GM23338 (cell line): ENCODE data around the gene ADCY5. TPM values are rescaled to one million over a fixed set of nuclear protein-coding genes. Genes with fewer than 3 reads are reported as not detected.

Experiments used
- ATAC-seq: fragments of 200-7000 bp; cut with Tn5 transposase; 3 replicates; pipeline ENCODE4 v1.9.1; 2020
- DNase-seq: peaks from one replicate; pipeline ENCODE4 v3.0.0-alpha.2; 2015; ENCODE audit warnings: low spot score
- H2AFZ ChIP-seq: fragments of 200-600 bp; sonication (generic); 2 replicates; pipeline ENCODE4 v1.8.0; 2016; ENCODE audit warnings: antibody characterized with exemption, mild to moderate bottlenecking, moderate library complexity
- H3F3A ChIP-seq: fragments of 200-600 bp; sonication (generic); replicated peaks from 2 replicates; pipeline ENCODE4 v1.8.0; 2017; ENCODE audit warnings: antibody characterized with exemption, mixed run types, low read depth
- H3K27ac ChIP-seq: fragments of 200-600 bp; sonication (generic); 2 replicates; pipeline ENCODE4 v1.6.1; 2016; ENCODE audit warnings: low read depth
- H3K27me3 ChIP-seq: fragments of 200-600 bp; sonication (generic); 2 replicates; pipeline ENCODE4 v1.8.0; 2016; ENCODE audit warnings: mild to moderate bottlenecking, mixed run types, moderate library complexity; ENCODE audit not compliant: insufficient read depth
- H3K36me3 ChIP-seq: fragments of 200-600 bp; sonication (generic); 2 replicates; pipeline ENCODE4 v1.8.0; 2016; ENCODE audit warnings: mild to moderate bottlenecking; ENCODE audit not compliant: insufficient read depth
- H3K4me1 ChIP-seq: fragments of 200-600 bp; sonication (generic); 2 replicates; pipeline ENCODE4 v1.8.0; 2016; ENCODE audit warnings: mild to moderate bottlenecking, moderate library complexity; ENCODE audit not compliant: insufficient read depth
- H3K4me2 ChIP-seq: fragments of 200-600 bp; sonication (generic); 2 replicates; pipeline ENCODE4 v1.7.1; 2017; ENCODE audit warnings: mixed run types
- H3K4me3 ChIP-seq: fragments of 200-600 bp; sonication (generic); 2 replicates; pipeline ENCODE4 v1.6.1; 2016; ENCODE audit warnings: mixed run types
- H3K79me2 ChIP-seq: fragments of 200-600 bp; sonication (generic); replicated peaks from 2 replicates; pipeline ENCODE4 v1.8.0; 2017; ENCODE audit warnings: mild to moderate bottlenecking; ENCODE audit not compliant: insufficient read depth
- H3K9me2 ChIP-seq: fragments of 200-600 bp; sonication (generic); 2 replicates; pipeline ENCODE4 v1.8.0; 2017; ENCODE audit not compliant: insufficient read depth
- H4K20me1 ChIP-seq: fragments of 200-600 bp; sonication (generic); replicated peaks from 2 replicates; pipeline ENCODE4 v1.8.0; 2017; ENCODE audit warnings: mild to moderate bottlenecking; ENCODE audit not compliant: insufficient read depth
- H3K27ac Mint-ChIP-seq: 2 replicates; pipeline ENCODE4 v1.8.0; 2020; ENCODE audit warnings: inconsistent platforms, mild to moderate bottlenecking, moderate library complexity, mixed read lengths
- H3K27me3 Mint-ChIP-seq: 3 replicates; pipeline ENCODE4 v1.8.0; 2022; ENCODE audit warnings: low read depth, mild to moderate bottlenecking, moderate library complexity, mixed read lengths, inconsistent platforms; ENCODE audit not compliant: insufficient read depth, poor library complexity
- H3K36me3 Mint-ChIP-seq: 3 replicates; pipeline ENCODE4 v1.8.0; 2021; ENCODE audit warnings: low read depth, mild to moderate bottlenecking, inconsistent platforms, moderate library complexity, mixed read lengths
- H3K4me1 Mint-ChIP-seq: 3 replicates; pipeline ENCODE4 v1.8.0; 2020; ENCODE audit warnings: mild to moderate bottlenecking, inconsistent platforms, mixed read lengths
- H3K4me3 Mint-ChIP-seq: 3 replicates; pipeline ENCODE4 v1.8.0; 2021; ENCODE audit warnings: moderate library complexity, mild to moderate bottlenecking, inconsistent platforms, mixed read lengths
- H3K9me3 Mint-ChIP-seq: 3 replicates; pipeline ENCODE4 v1.8.0; 2020; ENCODE audit warnings: moderate library complexity, mild to moderate bottlenecking, inconsistent platforms, mixed read lengths
- EZH2 ChIP-seq: fragments of 200-600 bp; sonication (generic); IDR thresholded peaks from one replicate; pipeline ENCODE4 v1.8.0; 2017; ENCODE audit warnings: antibody characterized with exemption, mild to moderate bottlenecking, low read depth; ENCODE audit not compliant: unreplicated experiment
- EZH2phosphoT487 ChIP-seq: fragments of 200-600 bp; sonication (generic); IDR thresholded peaks from one replicate; pipeline ENCODE4 v1.8.1; 2018; ENCODE audit warnings: antibody characterized with exemption; ENCODE audit not compliant: unreplicated experiment
- JUNB ChIP-seq: IDR thresholded peaks from one replicate; pipeline ENCODE4 v1.6.1; 2016; ENCODE audit warnings: antibody characterized with exemption; ENCODE audit not compliant: unreplicated experiment
- NANOG ChIP-seq: IDR thresholded peaks from 2 replicates; pipeline ENCODE4 v1.6.1; 2016; ENCODE audit warnings: antibody characterized with exemption, borderline replicate concordance
- STAT1 ChIP-seq: IDR thresholded peaks from one replicate; pipeline ENCODE4 v1.6.1; 2016; ENCODE audit warnings: antibody characterized with exemption; ENCODE audit not compliant: unreplicated experiment
- ZNF114 ChIP-seq: fragments of 250-450 bp; sonication (Bioruptor Pico); IDR thresholded peaks from 2 replicates; pipeline ENCODE4 v1.5.0; 2020; ENCODE audit warnings: mild to moderate bottlenecking, moderate library complexity
- ZNF331 ChIP-seq: fragments of 250-450 bp; sonication (Bioruptor Pico); IDR thresholded peaks from 2 replicates; pipeline ENCODE4 v1.5.0; 2020; ENCODE audit warnings: low read depth, mild to moderate bottlenecking, moderate library complexity
- polyA plus RNA-seq: library from polyadenylated mRNA; unstranded; fragments of >200 nt; fragmentation: Nextera tagmentation; extraction: Ambion mirVana; gene quantifications from 2 replicates; pipeline ENCODE4 v1.2.1, GENCODE V29; 2016
- total RNA-seq: library from RNA; depleted of rRNA; stranded (reverse); fragments of >200 nt; shearing (Covaris generic); gene quantifications from 2 replicates; pipeline ENCODE4 v1.2.3, GENCODE V29; 2014
- TF ChIP-seq, protein P1 (sequence below), 2 experiments: fragments of 200-600 bp in 1 of 2; sonication (generic) in 1 of 2; conservative IDR thresholded peaks; 2 replicates each; pipeline versions ENCODE4 v1.5.1 to v1.6.1; 2016 to 2017; ENCODE audit warnings: antibody characterized with exemption in 2 of 2, low read depth in 2 of 2, mild to moderate bottlenecking in 2 of 2, moderate library complexity in 1 of 2
- TF ChIP-seq, protein P2 (sequence below): IDR thresholded peaks from one replicate; pipeline ENCODE4 v1.6.1; 2018; ENCODE audit warnings: antibody characterized with exemption; ENCODE audit not compliant: unreplicated experiment
- TF ChIP-seq, protein P3 (sequence below): IDR thresholded peaks from 2 replicates; pipeline ENCODE4 v1.6.1; 2016; ENCODE audit warnings: antibody characterized with exemption

The ADCY5 gene
- total and polyA plus RNA-seq, 2 experiments from 2014 or later: 3.5 to 10.2 TPM

DNA sequence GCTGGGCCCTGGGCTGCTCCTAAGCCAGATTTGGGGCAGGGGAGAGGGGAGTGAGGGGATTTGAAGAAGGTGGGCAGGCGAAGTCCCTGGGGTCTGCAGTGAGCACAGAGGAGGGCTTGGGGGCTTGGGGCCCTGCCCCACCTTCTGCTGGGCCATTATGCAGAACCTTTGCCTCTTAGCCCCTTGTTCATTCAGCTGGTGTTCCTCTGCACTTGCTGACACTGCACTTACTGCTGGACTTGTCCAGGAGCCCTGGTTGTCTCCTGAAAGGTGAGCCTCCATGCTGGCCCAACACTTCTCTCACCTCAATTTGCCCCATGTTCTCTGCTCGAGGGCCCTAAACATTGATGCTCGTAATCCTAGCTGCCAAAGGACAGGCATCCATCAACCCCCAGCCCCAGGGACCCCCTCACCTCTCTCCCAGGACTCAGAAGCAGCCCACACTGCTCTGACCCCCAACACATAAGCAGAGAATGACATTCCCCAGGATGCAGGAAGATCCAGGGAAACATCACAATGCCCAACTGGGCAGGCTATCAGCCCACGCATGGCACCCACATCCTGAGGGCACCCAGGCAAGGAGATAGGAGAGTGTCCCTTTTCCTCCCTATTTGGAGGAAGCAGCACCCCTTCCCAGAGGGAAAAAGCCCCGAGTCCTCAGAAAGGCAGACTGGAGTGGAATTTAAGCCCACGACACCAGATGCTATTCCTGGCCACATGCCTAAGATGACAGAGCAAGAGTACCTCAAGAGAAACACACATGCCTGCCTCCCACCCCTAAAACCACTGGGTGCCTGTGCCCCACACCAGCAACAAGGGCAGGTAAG is 76.8 kb downstream of the ADCY5 start:
- Histone ChIP-seq H3K79me2 (no peaks in the 10 kb centered on the region), H3K27me3 (no peaks in the 10 kb centered on the region), H3K27ac (no peak overlapping the region), H3K4me1 (no peaks in the 10 kb centered on the region), H2AFZ (no peak overlapping the region), H4K20me1 (no peaks in the 10 kb centered on the region), H3K36me3 (no peaks in the 10 kb centered on the region), H3K4me2 (no peak overlapping the region), H3K4me3 (no peak overlapping the region), H3K9me2 (no peaks in the 10 kb centered on the region), H3F3A (no peaks in the 10 kb centered on the region)
- no peak for DNase-seq
- Mint-ChIP-seq H3K4me3 (no peak overlapping the region), H3K4me1 (no peaks in the 10 kb centered on the region; the same call in 2 of the 3 replicates), H3K36me3 (peaks cover 4% of the 10 kb centered on the region; the same call in 1 of the 3 replicates), H3K9me3 (peaks cover 11% of the 10 kb centered on the region; the same call in 2 of the 3 replicates), H3K27ac (no peak overlapping the region), H3K27me3 (peaks cover 5% of the 10 kb centered on the region)
- ATAC-seq: no peak
- TF ChIP-seq EZH2phosphoT487 (no peak), ZNF114 (CRISPR knock-in tag) (no peak), STAT1 (no peak), EZH2 (no peak), JUNB (no peak), ZNF331 (no peak), NANOG (no peak)
- TF ChIP-seq, protein P1, sequence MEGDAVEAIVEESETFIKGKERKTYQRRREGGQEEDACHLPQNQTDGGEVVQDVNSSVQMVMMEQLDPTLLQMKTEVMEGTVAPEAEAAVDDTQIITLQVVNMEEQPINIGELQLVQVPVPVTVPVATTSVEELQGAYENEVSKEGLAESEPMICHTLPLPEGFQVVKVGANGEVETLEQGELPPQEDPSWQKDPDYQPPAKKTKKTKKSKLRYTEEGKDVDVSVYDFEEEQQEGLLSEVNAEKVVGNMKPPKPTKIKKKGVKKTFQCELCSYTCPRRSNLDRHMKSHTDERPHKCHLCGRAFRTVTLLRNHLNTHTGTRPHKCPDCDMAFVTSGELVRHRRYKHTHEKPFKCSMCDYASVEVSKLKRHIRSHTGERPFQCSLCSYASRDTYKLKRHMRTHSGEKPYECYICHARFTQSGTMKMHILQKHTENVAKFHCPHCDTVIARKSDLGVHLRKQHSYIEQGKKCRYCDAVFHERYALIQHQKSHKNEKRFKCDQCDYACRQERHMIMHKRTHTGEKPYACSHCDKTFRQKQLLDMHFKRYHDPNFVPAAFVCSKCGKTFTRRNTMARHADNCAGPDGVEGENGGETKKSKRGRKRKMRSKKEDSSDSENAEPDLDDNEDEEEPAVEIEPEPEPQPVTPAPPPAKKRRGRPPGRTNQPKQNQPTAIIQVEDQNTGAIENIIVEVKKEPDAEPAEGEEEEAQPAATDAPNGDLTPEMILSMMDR (conservative IDR thresholded peaks at IDR 0.05; ENCODE audit: low read depth in 2 of 2): no peak
- TF ChIP-seq, protein P2, sequence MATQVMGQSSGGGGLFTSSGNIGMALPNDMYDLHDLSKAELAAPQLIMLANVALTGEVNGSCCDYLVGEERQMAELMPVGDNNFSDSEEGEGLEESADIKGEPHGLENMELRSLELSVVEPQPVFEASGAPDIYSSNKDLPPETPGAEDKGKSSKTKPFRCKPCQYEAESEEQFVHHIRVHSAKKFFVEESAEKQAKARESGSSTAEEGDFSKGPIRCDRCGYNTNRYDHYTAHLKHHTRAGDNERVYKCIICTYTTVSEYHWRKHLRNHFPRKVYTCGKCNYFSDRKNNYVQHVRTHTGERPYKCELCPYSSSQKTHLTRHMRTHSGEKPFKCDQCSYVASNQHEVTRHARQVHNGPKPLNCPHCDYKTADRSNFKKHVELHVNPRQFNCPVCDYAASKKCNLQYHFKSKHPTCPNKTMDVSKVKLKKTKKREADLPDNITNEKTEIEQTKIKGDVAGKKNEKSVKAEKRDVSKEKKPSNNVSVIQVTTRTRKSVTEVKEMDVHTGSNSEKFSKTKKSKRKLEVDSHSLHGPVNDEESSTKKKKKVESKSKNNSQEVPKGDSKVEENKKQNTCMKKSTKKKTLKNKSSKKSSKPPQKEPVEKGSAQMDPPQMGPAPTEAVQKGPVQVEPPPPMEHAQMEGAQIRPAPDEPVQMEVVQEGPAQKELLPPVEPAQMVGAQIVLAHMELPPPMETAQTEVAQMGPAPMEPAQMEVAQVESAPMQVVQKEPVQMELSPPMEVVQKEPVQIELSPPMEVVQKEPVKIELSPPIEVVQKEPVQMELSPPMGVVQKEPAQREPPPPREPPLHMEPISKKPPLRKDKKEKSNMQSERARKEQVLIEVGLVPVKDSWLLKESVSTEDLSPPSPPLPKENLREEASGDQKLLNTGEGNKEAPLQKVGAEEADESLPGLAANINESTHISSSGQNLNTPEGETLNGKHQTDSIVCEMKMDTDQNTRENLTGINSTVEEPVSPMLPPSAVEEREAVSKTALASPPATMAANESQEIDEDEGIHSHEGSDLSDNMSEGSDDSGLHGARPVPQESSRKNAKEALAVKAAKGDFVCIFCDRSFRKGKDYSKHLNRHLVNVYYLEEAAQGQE: no peak
- TF ChIP-seq, protein P3, sequence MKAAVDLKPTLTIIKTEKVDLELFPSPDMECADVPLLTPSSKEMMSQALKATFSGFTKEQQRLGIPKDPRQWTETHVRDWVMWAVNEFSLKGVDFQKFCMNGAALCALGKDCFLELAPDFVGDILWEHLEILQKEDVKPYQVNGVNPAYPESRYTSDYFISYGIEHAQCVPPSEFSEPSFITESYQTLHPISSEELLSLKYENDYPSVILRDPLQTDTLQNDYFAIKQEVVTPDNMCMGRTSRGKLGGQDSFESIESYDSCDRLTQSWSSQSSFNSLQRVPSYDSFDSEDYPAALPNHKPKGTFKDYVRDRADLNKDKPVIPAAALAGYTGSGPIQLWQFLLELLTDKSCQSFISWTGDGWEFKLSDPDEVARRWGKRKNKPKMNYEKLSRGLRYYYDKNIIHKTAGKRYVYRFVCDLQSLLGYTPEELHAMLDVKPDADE: no peak
